Renal cortex interstitium (tissue), 11 donors: ENCODE measurements around the gene ATG9B. TPM values are rescaled to one million over a fixed set of nuclear protein-coding genes. Genes with fewer than 3 reads are reported as not detected.
A peak's percentile ranks its signal among the peaks of the same experiment; 100 is the strongest.

Experiments
- DNase-seq, 11 donors: peaks; one replicate each; pipeline ENCODE4 v3.0.0-alpha.2; 2013; ENCODE audit warnings: low read depth in 9 of 11, low spot score in 4 of 11; ENCODE audit errors: extremely low read depth in 1 of 11
- polyA plus RNA-seq, 3 donors: library from polyadenylated mRNA; unstranded; fragments of 120-200 nt; gene quantifications; one replicate each; pipeline ENCODE4 v1.2.1, GENCODE V29; 2013; ENCODE audit not compliant: insufficient read length in 3 of 3

Gene ATG9B
- polyA plus RNA-seq, 3 donors: 2.3 to 4.6 (median 4.2) TPM

- no peak for DNase-seq
These were observed 32.1 kb downstream of the ATG9B start for GRCh38 chr7:150992051-150992640.

GRCh38 chr7:150990416-150991186, 33.7 kb downstream of the ATG9B start, which contains the start of gene NOS3:
Gene NOS3, plus strand, starts transcription at chr7:150991017. Its CDS starts 2,787 bp downstream, at chr7:150993804.
- no peak for DNase-seq

- DNase-seq: no peak
These were observed 34.8 kb downstream of the ATG9B start for GRCh38 chr7:150989456-150989855.

GRCh38 chr7:150988230-150989226, 35.8 kb downstream of the ATG9B start:
- peak in 2 of 11 donors; percentile 63 to 64 for DNase-seq

- DNase-seq: no peak
These were observed 37.7 kb downstream of the ATG9B start for GRCh38 chr7:150986556-150986955.

- DNase-seq: no peak
These were observed 38.2 kb downstream of the ATG9B start for GRCh38 chr7:150986099-150986512.

- DNase-seq: no peak
These were observed 40.4 kb downstream of the ATG9B start for GRCh38 chr7:150983893-150984368.

- DNase-seq: no peak
These were observed 41.9 kb downstream of the ATG9B start for GRCh38 chr7:150982351-150982750.

GRCh38 chr7:150981644-150982043, 42.6 kb downstream of the ATG9B start:
- no peak for DNase-seq

GRCh38 chr7:150980663-150981062, 43.6 kb downstream of the ATG9B start:
- DNase-seq: no peak

- no peak for DNase-seq
These were observed 44.4 kb downstream of the ATG9B start for GRCh38 chr7:150979713-150980390.

- DNase-seq: no peak
These were observed 46.0 kb downstream of the ATG9B start, which contains the start of gene KCNH2 for GRCh38 chr7:150978126-150978789. Gene KCNH2, minus strand, starts transcription at chr7:150978321. Its CDS starts 408 bp downstream, at chr7:150977913.

- no peak for DNase-seq
These were observed 46.7 kb downstream of the ATG9B start for GRCh38 chr7:150977382-150978125.

- no peak for DNase-seq
These were observed 47.5 kb downstream of the ATG9B start for GRCh38 chr7:150976529-150977381.

GRCh38 chr7:150975536-150976319, 48.6 kb downstream of the ATG9B start:
- no peak for DNase-seq
